ENCODE measurements around the gene PIMREG.
A peak's percentile ranks its signal among the peaks of the same experiment; 100 is the strongest.

Gene PIMREG

GRCh38 chr17:6443692-6444570, at the start of gene PIMREG:
TSS of gene PIMREG (plus strand) at chr17:6444455. CDS start at chr17:6445111, 656 bp downstream.
- peak; percentile 32 for DNase-seq

- no peak for DNase-seq
Observed at GRCh38 chr17:6398955-6399354, 45.3 kb upstream of the PIMREG start.

- DNase-seq, result no peak
Observed at GRCh38 chr17:6402258-6402657, 42.0 kb upstream of the PIMREG start.

GRCh38 chr17:6408276-6408675, 36.0 kb upstream of the PIMREG start:
- DNase-seq, result no peak

- DNase-seq, result no peak
Observed at GRCh38 chr17:6408735-6409134, 35.5 kb upstream of the PIMREG start.

GRCh38 chr17:6413065-6413464, 31.2 kb upstream of the PIMREG start:
- no peak for DNase-seq

- DNase-seq, result no peak
Observed at GRCh38 chr17:6415616-6416015, 28.6 kb upstream of the PIMREG start.

GRCh38 chr17:6420173-6420641, 24.0 kb upstream of the PIMREG start:
- DNase-seq, result no peak

- DNase-seq, result no peak
Observed at GRCh38 chr17:6421700-6422604, 22.3 kb upstream of the PIMREG start.

- DNase-seq, result no peak
Observed at GRCh38 chr17:6422654-6423241, 21.5 kb upstream of the PIMREG start.

GRCh38 chr17:6423931-6424330, 20.3 kb upstream of the PIMREG start:
- DNase-seq, result no peak

- DNase-seq, result no peak
Observed at GRCh38 chr17:6425407-6425806, 18.8 kb upstream of the PIMREG start.

GRCh38 chr17:6426356-6427101, 17.7 kb upstream of the PIMREG start:
- no peak for DNase-seq

- DNase-seq, result no peak
Observed at GRCh38 chr17:6427279-6427781, 16.9 kb upstream of the PIMREG start.

- DNase-seq, result no peak
Observed at GRCh38 chr17:6428207-6428965, 15.9 kb upstream of the PIMREG start.

- DNase-seq, result no peak
Observed at GRCh38 chr17:6429266-6429665, 15.0 kb upstream of the PIMREG start.

GRCh38 chr17:6430769-6431168, 13.5 kb upstream of the PIMREG start:
- no peak for DNase-seq

- no peak for DNase-seq
Observed at GRCh38 chr17:6435051-6435450, 9.2 kb upstream of the PIMREG start, which contains the start of gene AIPL1. TSS of gene AIPL1 (minus strand) at chr17:6435121. CDS start at chr17:6435104, 17 bp downstream.

GRCh38 chr17:6435968-6436367, 8.3 kb upstream of the PIMREG start:
- no peak for DNase-seq

- DNase-seq, result no peak
Observed at GRCh38 chr17:6437466-6437865, 6.8 kb upstream of the PIMREG start.

GRCh38 chr17:6437956-6438355, 6.3 kb upstream of the PIMREG start:
- no peak for DNase-seq

Measured in cortex of kidney (tissue), 1 donor.